Mesenchymal stem cell (in vitro differentiated cells and primary cell): ENCODE data around the gene CCL7.

Experiments used
- DNase-seq: peaks from one replicate; pipeline ENCODE4 v3.0.0-alpha.2; 2013
- H2AFZ ChIP-seq: one replicate; pipeline ENCODE4 v1.6.1; 2013; ENCODE audit warnings: low read depth, mild to moderate bottlenecking, control low read depth, inconsistent platforms, low read length, moderate library complexity
- H2AK5ac ChIP-seq: 2 replicates; pipeline ENCODE4 v1.6.1; 2013; ENCODE audit warnings: low read length, moderate library complexity, mild to moderate bottlenecking, inconsistent platforms; ENCODE audit not compliant: severe bottlenecking
- H2BK120ac ChIP-seq: one replicate; pipeline ENCODE4 v1.6.1; 2013; ENCODE audit warnings: low read depth, mild to moderate bottlenecking, inconsistent platforms, low read length, moderate library complexity
- H2BK12ac ChIP-seq, 2 experiments: one replicate each; pipeline ENCODE4 v1.6.1; 2013; ENCODE audit warnings: inconsistent platforms in 2 of 2, low read length in 2 of 2, mild to moderate bottlenecking in 2 of 2, moderate library complexity in 2 of 2, control low read depth in 1 of 2
- H2BK15ac ChIP-seq: one replicate; pipeline ENCODE4 v1.6.1; 2013; ENCODE audit warnings: mild to moderate bottlenecking, low read depth, inconsistent platforms; ENCODE audit not compliant: poor library complexity, severe bottlenecking
- H2BK5ac ChIP-seq: 2 replicates; pipeline ENCODE4 v1.6.1; 2013; ENCODE audit warnings: low read depth, mild to moderate bottlenecking, low read length, control low read depth, inconsistent platforms; ENCODE audit not compliant: poor library complexity, severe bottlenecking
- H3K14ac ChIP-seq, 2 experiments: one replicate each; pipeline ENCODE4 v1.6.1; 2013; ENCODE audit warnings: inconsistent platforms in 2 of 2, low read length in 2 of 2, control low read depth in 1 of 2, mild to moderate bottlenecking in 1 of 2, moderate library complexity in 1 of 2
- H3K18ac ChIP-seq, 2 experiments: one replicate each; pipeline ENCODE4 v1.6.1; 2013; ENCODE audit warnings: inconsistent platforms in 2 of 2, low read length in 2 of 2, control low read depth in 1 of 2, low read depth in 1 of 2, mild to moderate bottlenecking in 1 of 2
- H3K23ac ChIP-seq, 2 experiments: one replicate each; pipeline ENCODE4 v1.6.1; 2013; ENCODE audit warnings: inconsistent platforms in 2 of 2, low read length in 2 of 2, mild to moderate bottlenecking in 2 of 2, moderate library complexity in 2 of 2, control low read depth in 1 of 2
- H3K27ac ChIP-seq: 2 replicates; pipeline ENCODE4 v1.5.1; 2013; ENCODE audit warnings: mild to moderate bottlenecking, moderate library complexity, low read length, control low read depth, inconsistent platforms; ENCODE audit not compliant: poor library complexity, severe bottlenecking
- H3K27me3 ChIP-seq, 2 experiments: 2 replicates each; pipeline versions ENCODE4 v1.6.1 to v1.7.0; 2013; ENCODE audit warnings: low read length in 2 of 2, mild to moderate bottlenecking in 2 of 2, moderate library complexity in 2 of 2, control low read depth in 1 of 2, inconsistent platforms in 1 of 2; ENCODE audit not compliant: control insufficient read depth in 1 of 2, insufficient read depth in 1 of 2
- H3K36me3 ChIP-seq, 2 experiments: 2 replicates each; pipeline versions ENCODE4 v1.6.1 to v1.7.0; 2013; ENCODE audit warnings: low read length in 2 of 2, control low read depth in 1 of 2, inconsistent platforms in 1 of 2, low read depth in 1 of 2, mild to moderate bottlenecking in 1 of 2; ENCODE audit not compliant: insufficient read depth in 2 of 2, control insufficient read depth in 1 of 2
- H3K4ac ChIP-seq, 2 experiments: one replicate each; pipeline ENCODE4 v1.6.1; 2013; ENCODE audit warnings: inconsistent platforms in 2 of 2, low read length in 2 of 2, mild to moderate bottlenecking in 2 of 2, moderate library complexity in 2 of 2, control low read depth in 1 of 2, low read depth in 1 of 2
- H3K4me1 ChIP-seq: 2 replicates; pipeline ENCODE4 v1.6.1; 2013; ENCODE audit warnings: low read depth, low read length, control low read depth; ENCODE audit not compliant: control insufficient read depth, insufficient read depth
- H3K4me2 ChIP-seq: 2 replicates; pipeline ENCODE4 v1.6.1; 2013; ENCODE audit warnings: low read length, mild to moderate bottlenecking, inconsistent platforms; ENCODE audit not compliant: poor library complexity, severe bottlenecking
- H3K4me3 ChIP-seq, 2 experiments: 2 replicates each; pipeline versions ENCODE4 v1.5.1 to v1.7.0; 2013; ENCODE audit warnings: low read length in 2 of 2, mild to moderate bottlenecking in 2 of 2, control low read depth in 1 of 2, low read depth in 1 of 2; ENCODE audit not compliant: insufficient read depth in 1 of 2
- H3K79me1 ChIP-seq: replicated peaks from 2 replicates; pipeline ENCODE4 v1.6.1; 2013; ENCODE audit warnings: mild to moderate bottlenecking, control low read depth, low read length, inconsistent platforms; ENCODE audit not compliant: poor library complexity, severe bottlenecking
- H3K9ac ChIP-seq: 2 replicates; pipeline ENCODE4 v1.7.0; 2013; ENCODE audit warnings: mild to moderate bottlenecking, low read length, moderate library complexity
- H3K9me3 ChIP-seq: 2 replicates; pipeline ENCODE4 v1.7.0; 2013; ENCODE audit warnings: mild to moderate bottlenecking, low read length; ENCODE audit not compliant: control insufficient read depth
- H4K8ac ChIP-seq: one replicate; pipeline ENCODE4 v1.6.1; 2013; ENCODE audit warnings: inconsistent platforms, mild to moderate bottlenecking, low read length, moderate library complexity
- H4K91ac ChIP-seq: one replicate; pipeline ENCODE4 v1.6.1; 2013; ENCODE audit warnings: mild to moderate bottlenecking, low read length, inconsistent platforms
- WGBS: methylation state at CpG from one replicate; pipeline ENCODE4 v1.1.7; 2013; ENCODE audit warnings: mixed read lengths; 5-methylcytosine and 5-hydroxymethylcytosine counted together

Gene CCL7

DNA sequence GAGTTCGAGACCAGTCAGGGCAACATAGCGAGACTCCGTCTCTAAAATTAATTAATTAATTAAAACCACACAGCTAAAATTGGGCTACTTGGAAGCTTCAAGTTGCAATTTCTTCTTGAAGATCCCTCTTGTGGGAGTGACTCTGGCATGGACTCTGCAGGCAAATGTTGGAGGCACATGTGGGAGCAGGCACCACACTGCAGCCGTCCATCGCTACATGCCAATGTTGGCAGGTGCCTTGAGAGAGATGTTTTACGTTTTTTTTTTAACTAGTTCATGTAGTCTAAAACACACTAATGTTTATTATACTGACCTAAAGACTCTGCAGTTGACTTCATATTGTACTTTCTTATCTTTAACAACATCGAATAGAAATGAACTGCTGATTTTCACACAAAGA lies 41.3 kb downstream of the CCL7 start:
- no peaks in the 10 kb centered on the region for H3K79me1 ChIP-seq
- H3K36me3 ChIP-seq: no peaks in the 10 kb centered on the region
- no peak overlapping the region for H3K18ac ChIP-seq
- no peak for DNase-seq
- H3K14ac ChIP-seq: no peak overlapping the region
- no peak overlapping the region for H2BK5ac ChIP-seq
- no peak overlapping the region for H3K4me2 ChIP-seq
- no peak overlapping the region for H4K8ac ChIP-seq
- no peak overlapping the region for H2BK15ac ChIP-seq
- no peak overlapping the region for H3K9ac ChIP-seq
- H3K27ac ChIP-seq: no peak overlapping the region
- H2BK120ac ChIP-seq: no peak overlapping the region
- no peak overlapping the region for H4K91ac ChIP-seq
- no peak overlapping the region for H3K4ac ChIP-seq
- WGBS: 100% methylated on average over 3 of the region's 7 CpGs
- no peak overlapping the region for H2BK12ac ChIP-seq
- no peak overlapping the region for H3K4me3 ChIP-seq
- H3K27me3 ChIP-seq: no peaks in the 10 kb centered on the region
- H3K23ac ChIP-seq: no peak overlapping the region
- H2AK5ac ChIP-seq: no peak overlapping the region
- H3K9me3 ChIP-seq: no peaks in the 10 kb centered on the region
- H3K4me1 ChIP-seq: no peaks in the 10 kb centered on the region
- H2AFZ ChIP-seq: no peak overlapping the region

DNA sequence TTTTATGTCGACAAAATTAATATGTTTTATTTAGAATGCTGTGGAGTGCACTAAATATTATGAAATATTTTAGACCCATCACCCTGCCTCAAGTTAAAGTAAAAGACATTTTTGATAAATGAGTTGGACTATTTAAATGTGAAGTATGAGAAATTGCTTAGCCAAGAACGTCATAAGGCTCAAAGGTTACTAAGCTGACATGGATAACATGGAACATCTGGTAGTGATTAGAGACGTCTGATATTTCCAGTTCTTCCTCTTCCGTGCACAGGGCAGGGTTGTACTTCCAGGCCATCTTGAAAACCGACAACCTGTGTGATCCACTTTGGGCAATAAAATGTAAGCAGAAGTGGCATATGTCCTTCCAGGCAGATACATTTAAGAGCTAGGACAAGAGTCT lies 42.1 kb downstream of the CCL7 start:
- H3K9ac ChIP-seq: no peak overlapping the region
- H3K27ac ChIP-seq: no peak overlapping the region
- no peak overlapping the region for H2AFZ ChIP-seq
- no peak for DNase-seq
- no peak overlapping the region for H3K4ac ChIP-seq
- no peak overlapping the region for H3K4me2 ChIP-seq
- no peak overlapping the region for H2BK15ac ChIP-seq
- H3K4me3 ChIP-seq: no peak overlapping the region
- no peaks in the 10 kb centered on the region for H3K4me1 ChIP-seq
- H2BK120ac ChIP-seq: no peak overlapping the region
- WGBS: 35% methylated on average over 4 of the region's 5 CpGs
- H3K9me3 ChIP-seq: no peaks in the 10 kb centered on the region
- H3K79me1 ChIP-seq: no peaks in the 10 kb centered on the region
- H3K18ac ChIP-seq: no peak overlapping the region
- H3K23ac ChIP-seq: no peak overlapping the region
- no peak overlapping the region for H4K8ac ChIP-seq
- H2BK12ac ChIP-seq: no peak overlapping the region
- no peaks in the 10 kb centered on the region for H3K36me3 ChIP-seq
- H2BK5ac ChIP-seq: no peak overlapping the region
- H3K27me3 ChIP-seq: no peaks in the 10 kb centered on the region
- no peak overlapping the region for H3K14ac ChIP-seq
- no peak overlapping the region for H4K91ac ChIP-seq
- H2AK5ac ChIP-seq: no peak overlapping the region

DNA sequence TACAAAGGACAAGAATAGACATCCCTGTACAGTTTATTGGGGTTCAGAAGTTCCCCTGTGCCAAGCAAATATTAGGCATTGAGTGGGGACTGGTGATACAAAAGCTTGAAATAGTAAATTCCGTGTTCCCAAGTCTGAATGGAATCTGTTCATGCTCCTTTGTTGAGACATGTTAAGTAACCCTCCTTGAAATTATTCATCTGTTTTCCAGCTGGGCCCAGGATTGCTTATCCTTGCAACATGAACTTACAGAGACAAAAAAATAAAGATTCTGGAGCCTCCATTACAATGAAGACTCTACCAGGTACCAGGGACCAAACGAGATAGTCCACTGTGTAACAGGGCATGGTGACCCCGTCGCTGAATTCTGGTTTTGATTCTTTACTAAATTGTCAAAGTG lies 43.1 kb downstream of the CCL7 start:
- Histone ChIP-seq H3K4me3 (no peak overlapping the region), H3K18ac (no peak overlapping the region), H3K4me2 (no peak overlapping the region), H3K9ac (no peak overlapping the region), H2BK15ac (no peak overlapping the region), H3K27ac (no peak overlapping the region), H2AK5ac (no peak overlapping the region), H3K9me3 (no peaks in the 10 kb centered on the region), H3K4ac (no peak overlapping the region), H2AFZ (no peak overlapping the region), H2BK5ac (no peak overlapping the region), H3K4me1 (no peaks in the 10 kb centered on the region), H4K91ac (no peak overlapping the region), H3K23ac (no peak overlapping the region), H4K8ac (no peak overlapping the region), H3K79me1 (no peaks in the 10 kb centered on the region), H2BK120ac (no peak overlapping the region), H3K36me3 (no peaks in the 10 kb centered on the region), H3K14ac (no peak overlapping the region), H2BK12ac (no peak overlapping the region), H3K27me3 (no peaks in the 10 kb centered on the region)
- no peak for DNase-seq
- WGBS: 83% methylated on average over 1 of the region's 4 CpGs

DNA sequence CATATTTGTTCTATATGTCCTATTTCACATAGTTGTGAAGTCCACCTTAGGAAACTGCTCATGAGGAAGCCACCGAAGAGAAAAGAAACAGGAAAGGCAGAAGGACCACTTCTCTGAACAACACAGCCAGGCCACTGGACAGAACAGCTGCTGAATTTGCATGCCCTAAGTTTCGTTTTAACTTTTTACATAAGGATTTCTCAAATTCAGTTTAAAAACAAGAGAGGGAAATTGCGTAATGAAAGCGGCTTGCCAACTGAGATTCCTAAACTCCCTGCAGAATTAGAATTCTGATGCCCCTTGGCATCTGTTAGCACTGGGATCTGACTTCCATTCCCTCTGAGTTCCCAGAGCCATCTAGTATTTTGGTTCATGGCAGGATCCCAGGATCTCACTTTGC lies 44.3 kb downstream of the CCL7 start:
- no peak for DNase-seq
- Histone ChIP-seq H3K4me1 (no peaks in the 10 kb centered on the region), H3K4me2 (no peak overlapping the region), H3K27me3 (no peaks in the 10 kb centered on the region), H3K18ac (no peak overlapping the region), H2BK120ac (no peak overlapping the region), H2BK12ac (no peak overlapping the region), H3K4ac (no peak overlapping the region), H2BK15ac (no peak overlapping the region), H4K91ac (no peak overlapping the region), H3K27ac (no peak overlapping the region), H3K36me3 (no peaks in the 10 kb centered on the region), H3K4me3 (peak overlapping the region in 1 of 2 experiments; percentile 16), H3K23ac (no peak overlapping the region), H2AK5ac (no peak overlapping the region), H3K9ac (peak overlapping the region; percentile 52), H3K9me3 (no peaks in the 10 kb centered on the region), H3K14ac (no peak overlapping the region), H2AFZ (no peak overlapping the region), H2BK5ac (no peak overlapping the region), H3K79me1 (no peaks in the 10 kb centered on the region), H4K8ac (no peak overlapping the region)
- 84% methylated on average over 4 of the region's 4 CpGs for WGBS
